NCI-H146 treated with DMSO at 0.1 percent for 48 hours (cell line): ENCODE data around the gene MUC6.

Source experiments
- DNase-seq: peaks from one replicate; lab custom pipeline; 2025; ENCODE audit not compliant: unreplicated experiment; lab: John Stamatoyannopoulos, UW

Gene MUC6

DNA sequence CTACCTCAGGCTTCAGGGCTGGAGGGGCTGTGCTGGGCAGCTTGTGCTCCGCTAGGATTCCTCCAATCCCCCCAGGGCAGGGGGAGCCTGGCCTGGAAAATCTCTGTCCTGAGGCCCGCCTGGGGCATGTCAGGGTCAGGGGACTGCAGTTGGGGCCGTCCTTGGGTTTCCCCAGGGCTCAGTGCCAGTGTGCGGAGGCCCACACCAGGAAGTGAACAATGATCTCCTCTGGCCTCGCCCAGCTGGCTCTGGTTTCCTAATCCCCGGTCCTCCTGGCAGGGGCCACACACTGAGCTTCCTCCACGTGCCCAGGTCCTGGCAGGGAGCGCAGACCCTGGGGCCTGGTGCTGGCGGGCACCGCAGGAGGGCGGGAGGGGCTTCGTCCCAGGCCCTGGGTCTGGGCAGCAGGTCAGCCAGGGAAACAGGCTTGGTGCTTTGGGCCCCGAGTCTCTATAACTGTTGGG, 36.8 kb upstream of the MUC6 start:
- no peak for DNase-seq

DNA sequence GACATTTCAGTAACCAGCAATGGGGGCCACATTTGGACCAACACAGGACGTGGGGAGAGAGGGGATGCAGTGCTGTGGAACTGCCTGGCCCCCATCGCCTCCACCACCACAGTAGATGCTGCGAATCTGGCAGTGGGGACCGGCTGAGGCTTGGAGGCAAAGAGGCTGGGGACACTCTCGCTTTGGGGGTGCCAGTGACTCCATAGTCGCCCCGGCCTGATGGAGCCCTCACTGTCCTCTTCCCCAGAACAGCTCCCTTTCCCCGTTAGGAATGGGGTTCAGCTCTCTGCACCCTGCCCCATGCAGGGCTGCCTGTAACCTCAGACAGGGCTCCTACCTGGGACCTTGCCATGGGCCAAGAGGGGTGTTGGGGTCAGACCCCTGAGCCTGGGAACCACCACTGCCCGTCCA, 36.3 kb upstream of the MUC6 start:
- DNase-seq: no peak

DNA sequence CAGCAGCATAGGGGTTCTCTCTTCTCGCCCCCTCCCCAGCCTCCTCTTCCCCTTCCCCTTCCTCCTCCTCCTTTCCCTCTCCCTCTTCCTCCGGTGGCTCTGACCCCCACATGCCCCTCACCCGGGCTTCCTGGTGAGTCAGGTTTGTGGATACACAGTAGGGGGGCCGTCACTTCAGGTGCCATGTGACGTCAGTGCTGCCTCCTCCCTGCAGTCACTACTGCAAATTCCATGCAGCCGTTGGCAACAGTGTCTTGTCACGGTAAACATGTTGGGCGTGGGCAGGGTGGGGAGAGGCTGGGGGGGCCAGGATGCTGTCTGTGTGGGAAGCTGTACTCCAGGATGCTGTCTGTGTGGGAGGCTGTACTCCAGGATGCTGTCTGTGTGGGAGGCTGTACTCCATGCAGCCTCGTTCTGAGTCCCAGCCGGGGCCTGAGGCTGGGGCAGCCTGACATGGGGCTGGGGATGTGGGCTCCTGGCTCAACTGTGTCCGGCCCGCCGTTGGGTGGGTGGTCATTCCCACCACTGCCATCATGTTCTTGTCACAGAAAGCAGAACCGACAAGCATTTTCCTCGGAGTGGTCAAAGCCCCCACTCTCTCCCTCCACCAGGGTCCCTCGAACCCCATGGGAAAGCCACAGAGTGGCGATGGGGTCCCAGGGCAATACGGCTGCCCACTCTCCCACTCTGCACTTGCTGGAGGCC, 35.8 kb upstream of the MUC6 start:
- DNase-seq: peak; percentile 40

DNA sequence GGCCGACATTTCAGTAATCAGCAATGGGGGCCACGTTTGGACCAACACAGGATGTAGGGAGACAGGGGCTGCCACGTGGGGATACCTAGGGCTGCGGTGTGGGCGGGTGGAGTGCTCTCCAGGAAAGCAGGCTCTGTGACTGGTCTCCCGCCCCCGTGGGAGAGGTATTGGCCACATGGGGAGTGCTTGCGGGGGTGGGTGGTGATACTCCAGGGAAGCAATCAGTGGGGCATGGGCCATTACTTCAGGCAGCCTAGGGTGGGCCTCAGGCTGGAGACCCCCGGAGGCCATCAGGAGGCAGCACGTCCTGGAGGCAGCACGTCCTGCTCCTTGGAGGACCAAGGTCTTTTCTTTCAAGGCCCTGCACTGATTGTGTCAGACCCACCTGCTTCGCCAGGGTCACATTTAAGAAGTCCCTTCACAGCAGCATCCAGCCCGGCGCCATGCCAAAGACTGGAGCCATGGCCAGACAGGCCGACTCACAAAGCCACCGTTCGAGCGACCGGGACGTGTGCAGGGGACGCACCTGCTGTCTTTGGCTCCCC, 35.1 kb upstream of the MUC6 start:
- DNase-seq: no peak

DNA sequence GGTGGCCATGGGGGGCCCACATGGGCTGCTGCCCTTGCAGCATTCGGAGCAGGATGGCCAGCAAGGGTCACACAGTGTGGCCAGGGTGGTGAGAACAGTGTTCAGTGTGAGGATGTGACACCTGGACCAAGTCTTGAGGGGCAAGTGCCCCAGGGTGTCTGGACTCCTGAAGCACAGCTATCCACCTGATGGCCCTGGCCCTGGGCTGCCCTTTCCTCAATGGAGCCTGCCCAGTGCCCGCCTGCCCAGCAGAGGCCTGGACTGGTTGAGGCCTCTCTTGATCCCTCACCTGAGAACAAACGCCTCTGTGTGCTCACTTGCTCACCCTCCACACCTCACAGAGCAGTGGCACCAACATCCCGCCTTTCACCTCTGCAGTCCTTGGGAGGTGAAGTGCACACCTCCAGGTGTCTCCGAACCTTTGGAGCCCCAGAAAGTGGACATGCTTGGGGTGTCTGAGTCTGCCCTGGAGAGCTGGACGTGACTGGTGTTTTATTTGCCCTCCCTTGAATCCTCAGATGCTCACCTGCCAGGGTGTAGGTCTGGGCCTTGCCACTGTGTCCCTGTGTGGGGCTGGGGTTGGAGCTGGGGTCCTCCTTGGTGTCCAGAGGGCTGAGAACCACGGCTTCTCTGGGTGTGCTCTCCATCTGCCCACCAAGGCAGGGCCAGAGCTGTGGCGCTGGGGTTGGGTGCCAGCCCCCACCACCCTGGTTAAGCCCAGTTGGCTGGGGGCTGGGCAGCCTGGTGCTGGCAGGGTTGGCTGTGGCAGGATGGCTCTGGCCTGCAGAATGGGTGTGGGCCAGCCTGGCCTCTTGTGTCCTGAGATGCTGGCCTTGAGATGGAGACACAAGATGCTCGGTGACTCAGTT, 34.3 kb upstream of the MUC6 start:
- no peak for DNase-seq

DNA sequence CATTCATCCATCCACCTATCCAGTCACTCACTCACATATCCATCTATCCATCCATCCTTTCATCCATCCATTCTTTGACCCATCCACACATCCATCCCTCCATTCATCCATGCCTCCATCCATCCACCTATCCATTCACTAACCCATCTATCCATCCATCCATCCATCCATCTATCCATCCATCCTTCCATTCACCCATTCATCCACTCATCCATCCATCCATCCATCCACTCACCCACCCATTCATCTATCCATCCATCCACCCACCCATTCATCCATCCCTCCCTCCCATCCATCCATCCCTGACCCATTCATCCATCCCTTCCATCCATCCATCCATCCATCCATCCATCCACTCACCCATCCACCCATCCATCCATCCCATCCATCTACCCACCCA, 33.2 kb upstream of the MUC6 start:
- no peak for DNase-seq

DNA sequence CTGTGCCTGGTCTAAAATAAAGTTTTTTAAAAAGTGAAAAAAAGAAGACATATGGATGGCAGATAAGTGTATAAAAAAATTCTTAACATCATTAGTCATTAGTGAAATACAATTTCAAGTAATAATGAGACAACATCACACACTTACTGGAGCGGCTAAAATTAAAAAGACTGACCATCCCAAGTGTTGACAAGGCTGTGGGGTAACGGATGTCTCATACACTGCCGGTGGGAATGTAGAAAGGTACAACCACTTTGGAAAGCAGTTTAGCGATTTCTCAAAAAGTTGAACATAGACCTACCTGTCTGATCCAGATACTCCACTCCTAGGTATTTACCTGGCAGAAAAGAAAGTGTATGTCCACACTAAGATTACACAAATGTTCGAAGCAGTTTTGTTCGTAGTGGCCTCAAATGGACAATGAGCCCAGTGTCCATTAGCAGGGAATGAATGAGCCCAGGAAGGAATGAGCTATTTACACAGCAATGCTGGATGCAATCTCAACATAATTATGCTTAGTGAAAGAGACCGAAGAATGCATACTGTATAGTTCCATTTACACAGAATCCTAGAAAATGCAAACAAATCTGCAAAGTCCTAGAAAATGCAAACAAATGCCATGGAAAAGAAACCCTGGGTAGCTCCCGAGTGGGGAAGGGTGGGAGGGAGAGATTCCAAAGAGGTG, 31.4 kb upstream of the MUC6 start:
- no peak for DNase-seq

DNA sequence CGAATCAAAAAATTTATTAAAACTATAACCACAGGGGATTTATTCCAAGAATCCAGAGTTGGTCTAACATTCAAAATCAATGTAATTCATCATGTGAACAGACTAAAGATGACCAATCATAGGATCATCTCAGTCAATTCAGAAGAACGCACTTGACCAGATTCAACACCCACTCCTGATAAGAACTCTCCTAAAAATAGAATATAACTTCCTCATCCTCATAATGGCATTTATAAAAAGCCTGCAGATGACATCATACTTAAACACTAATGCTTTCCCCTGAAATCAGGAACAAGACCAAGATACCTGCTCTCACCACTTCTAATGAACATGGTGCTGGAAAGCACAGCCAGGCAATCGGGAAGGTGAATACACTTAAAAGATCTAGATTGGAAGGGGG, 27.6 kb upstream of the MUC6 start:
- no peak for DNase-seq

DNA sequence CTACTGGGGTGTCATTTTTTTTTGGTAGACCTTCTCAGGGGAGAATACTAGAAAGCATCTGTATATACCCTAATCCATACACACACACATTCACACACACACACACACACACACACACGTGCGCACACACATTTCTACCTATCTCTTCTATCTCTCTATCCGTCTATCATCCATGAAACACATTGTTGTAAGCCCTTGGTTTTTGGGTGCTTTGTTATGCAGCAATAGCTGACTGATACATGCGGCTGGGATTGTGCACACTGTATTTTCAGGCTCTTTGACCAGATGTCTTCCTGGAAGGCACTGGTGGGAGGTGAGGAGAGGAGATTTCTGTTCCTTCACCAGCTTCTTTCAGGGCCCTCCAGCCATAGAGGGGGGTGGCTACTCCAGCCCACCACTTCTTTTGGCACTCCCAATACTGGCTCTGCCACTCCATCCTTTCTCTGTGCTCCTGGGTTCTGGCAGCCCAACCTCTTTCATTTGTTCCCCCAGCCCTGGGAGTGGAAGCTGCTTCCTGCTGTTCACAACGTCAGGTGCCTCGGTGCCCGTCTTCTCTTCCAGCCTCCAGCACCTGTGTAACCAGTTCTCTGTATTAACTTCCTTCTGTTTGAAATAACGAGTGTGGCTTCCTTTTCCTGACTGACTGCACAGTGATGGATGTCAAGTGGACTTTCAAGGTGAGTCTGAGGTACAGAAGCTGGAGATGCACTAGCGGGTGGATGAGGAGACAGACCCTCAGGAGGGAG, 25.7 kb upstream of the MUC6 start:
- no peak for DNase-seq

DNA sequence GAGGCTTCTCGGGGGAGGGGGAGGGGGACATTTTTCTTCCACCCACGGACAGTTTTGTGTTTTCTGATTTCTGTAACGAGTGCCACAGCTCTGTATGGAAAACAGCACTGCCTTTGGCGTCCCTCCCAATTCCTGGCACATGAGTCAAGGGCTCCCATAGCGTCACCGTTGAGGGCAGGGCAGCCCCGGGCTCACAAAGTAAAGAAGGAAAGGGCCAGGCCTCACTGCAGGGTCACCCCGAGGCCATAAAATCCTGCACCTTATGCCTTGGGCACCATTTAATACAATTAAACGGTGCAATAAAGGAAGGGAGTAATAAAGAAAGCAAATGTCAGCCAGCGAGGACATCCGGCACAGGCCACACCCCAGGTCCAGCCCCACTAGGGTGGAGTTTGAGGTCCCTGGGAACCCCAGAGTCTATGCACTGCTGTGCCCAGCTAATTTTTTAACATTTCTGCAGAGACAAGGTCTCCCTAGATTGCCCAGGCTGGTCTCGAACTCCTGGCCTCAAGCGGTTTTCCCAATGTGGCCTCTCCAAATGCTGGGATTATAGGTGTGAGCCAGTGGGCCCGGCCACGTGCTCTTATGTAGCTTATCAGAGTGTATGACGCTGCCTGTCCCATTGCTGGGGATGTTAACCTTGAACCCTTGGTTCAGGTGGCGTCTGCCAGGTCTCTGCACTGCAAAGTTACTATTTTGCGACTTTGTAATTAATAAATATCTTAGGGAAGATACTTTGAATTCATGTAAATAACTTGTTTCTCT, 24.5 kb upstream of the MUC6 start:
- DNase-seq: no peak

DNA sequence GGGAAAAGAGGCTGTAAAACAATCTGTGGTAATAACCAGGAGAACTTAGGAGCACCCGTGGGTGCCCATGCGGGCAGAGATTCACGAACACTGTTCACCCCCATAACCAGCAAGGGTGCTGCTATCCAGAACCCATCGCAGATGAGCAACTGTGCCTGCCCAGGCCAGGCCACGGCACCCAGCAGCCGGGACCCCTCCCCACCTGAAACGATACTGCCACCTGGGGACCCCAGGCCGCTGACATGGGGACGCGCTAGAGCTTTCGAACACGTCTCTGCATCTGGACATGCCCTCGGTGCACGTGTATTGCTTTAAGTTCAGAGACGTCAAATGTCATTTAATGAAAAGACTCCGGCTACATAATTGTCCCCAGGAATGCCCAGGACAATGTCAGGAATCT, 23.9 kb upstream of the MUC6 start:
- no peak for DNase-seq

DNA sequence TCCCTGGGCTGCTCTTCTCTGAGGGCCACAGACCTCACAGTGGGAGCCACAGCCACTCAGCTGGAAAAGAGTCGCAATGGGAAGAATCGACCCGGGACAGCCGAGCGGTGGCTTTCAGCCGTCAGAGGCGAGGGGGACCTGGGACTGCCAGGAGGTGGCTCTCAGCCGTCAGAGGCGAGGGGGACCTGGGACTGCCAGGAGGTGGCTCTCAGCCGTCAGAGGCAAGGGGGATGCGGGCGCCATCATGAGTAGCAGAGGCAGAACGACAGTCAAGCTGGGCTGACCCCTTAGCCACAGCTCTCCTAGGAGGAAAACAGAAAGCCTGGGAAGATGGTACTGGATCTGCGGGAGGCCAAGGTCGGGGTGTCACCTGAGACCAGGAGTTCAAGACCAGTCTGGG, 23.2 kb upstream of the MUC6 start:
- DNase-seq: no peak

DNA sequence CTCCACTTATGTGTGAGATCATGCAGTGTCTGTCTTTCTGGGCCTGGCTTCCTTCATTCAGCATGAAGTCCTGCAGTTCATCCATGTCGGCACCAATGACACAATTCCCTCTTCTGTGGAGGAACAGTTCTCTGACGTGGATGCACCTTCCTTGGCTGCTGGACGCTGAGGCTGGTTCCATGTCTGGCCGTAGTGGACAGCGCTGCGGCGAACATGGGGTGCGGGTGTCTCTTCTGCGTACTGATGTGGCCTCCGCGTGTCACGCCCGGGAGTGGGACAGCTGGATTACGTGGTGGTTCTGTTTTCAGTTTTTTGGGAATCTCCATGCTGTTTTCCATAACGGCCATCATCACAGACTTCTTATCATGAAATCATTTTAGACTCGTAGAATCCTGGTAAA, 21.3 kb upstream of the MUC6 start:
- no peak for DNase-seq

DNA sequence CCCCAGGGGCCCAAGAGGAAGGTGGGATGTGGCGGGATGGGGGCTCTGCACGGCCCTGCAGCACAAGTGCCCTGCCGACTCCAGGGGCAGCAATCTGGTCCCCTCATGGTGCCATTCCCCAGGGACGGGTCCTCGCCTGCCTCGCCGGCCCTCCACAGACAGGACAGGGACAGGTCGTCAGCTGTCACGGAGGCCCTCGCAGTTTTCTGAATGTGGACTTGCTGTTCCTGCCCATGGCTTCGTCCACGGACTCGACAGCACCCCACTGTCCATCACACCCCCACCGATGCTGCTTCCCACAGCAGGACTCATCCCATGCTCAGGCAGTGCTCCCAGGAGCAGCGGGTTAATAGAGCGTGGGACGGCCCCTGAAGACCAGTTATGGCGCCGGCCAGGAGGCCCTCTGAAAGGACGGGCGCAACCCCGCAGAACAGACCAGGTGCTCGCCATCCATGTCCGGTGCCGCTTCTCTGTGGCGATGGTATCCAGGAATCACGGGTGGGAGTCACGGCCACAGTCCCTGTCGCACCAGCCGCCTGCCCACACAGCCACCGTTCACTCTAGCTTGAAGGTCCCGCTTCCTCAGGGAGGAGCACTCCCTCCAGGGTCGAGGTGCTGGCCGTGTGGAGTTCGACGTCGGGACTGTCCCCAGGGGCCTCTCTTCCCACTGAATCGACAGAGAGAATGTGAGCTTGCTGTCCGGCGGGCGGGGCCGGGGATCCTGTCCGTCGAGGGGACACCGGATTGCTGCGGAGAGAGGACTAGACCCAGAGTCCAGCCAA, 19.7 kb upstream of the MUC6 start:
- no peak for DNase-seq

DNA sequence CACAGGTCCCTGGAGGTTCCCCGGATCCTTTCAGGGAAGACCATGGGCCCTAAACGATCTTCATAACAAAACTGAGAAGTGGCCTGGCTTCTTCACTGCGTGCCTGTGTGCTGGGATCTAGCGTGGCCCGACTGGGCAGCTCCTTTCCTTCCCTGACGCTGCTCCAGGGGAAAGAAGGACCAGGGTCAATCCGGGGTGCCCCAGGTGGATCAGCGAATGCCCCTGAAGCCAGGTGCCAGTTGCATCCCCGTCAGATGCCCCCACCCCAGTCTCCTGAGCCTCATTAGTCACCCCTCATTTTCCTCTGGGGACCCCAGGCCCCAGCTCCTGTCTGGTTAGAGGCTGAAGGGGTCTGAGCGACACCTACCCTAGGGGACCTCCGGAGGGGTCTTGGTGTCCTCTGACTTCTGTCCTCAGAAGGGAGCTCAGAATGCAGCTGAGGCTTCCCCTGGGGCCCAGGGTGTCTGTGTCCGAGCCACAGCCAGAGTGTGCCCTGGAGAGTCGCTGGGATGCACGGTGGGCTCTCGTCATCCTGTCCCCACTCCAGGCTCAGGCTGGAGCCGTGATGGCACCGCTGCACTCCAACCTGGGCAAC, 18.7 kb upstream of the MUC6 start:
- no peak for DNase-seq

DNA sequence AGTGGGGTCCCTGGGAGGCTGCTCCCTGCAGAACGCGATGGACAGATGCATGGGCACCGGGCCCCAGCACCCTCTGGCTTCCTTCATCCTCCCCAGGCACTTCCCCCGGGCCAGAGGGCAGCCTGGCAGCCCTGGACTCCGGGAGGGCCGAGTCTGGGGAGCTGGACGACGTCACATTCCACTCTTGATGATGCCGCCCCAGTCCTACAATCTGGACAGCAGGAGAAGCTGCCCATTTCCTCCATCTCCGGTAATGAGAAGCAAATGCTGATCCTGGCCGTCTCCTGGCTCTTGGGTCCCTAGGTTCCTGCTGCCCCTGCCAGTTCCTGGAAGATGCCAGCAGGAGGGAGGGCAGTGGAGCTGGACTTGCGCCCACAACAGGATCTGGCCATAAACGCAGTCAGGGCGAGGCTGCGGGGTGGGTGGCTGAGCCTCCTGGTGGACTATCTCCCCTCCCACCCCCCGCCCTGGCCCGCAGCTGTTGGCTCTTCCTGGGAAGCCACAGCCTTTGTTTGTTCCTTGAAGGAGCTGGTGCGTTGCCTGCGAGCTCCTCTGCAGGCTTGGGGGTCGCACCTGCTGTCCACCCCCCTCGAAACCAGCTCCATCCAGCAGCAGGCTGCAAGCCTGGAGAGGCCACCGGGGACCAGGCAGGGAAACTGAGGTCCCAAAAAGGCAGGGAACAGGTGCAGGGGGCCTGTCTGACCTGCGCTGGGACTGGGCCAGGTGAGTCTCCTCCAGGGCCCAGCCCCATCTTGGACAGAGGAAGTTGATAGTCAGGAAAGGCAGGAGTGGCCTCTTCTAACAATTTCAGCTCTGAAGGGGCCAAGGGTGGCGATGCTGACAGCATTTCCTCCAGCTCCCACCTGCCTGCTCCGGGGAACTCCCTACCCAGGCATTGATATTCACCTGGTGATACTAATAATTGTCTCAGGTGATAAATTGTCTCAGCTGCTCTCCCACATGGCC, 17.9 kb upstream of the MUC6 start:
- DNase-seq: peak; percentile 25

DNA sequence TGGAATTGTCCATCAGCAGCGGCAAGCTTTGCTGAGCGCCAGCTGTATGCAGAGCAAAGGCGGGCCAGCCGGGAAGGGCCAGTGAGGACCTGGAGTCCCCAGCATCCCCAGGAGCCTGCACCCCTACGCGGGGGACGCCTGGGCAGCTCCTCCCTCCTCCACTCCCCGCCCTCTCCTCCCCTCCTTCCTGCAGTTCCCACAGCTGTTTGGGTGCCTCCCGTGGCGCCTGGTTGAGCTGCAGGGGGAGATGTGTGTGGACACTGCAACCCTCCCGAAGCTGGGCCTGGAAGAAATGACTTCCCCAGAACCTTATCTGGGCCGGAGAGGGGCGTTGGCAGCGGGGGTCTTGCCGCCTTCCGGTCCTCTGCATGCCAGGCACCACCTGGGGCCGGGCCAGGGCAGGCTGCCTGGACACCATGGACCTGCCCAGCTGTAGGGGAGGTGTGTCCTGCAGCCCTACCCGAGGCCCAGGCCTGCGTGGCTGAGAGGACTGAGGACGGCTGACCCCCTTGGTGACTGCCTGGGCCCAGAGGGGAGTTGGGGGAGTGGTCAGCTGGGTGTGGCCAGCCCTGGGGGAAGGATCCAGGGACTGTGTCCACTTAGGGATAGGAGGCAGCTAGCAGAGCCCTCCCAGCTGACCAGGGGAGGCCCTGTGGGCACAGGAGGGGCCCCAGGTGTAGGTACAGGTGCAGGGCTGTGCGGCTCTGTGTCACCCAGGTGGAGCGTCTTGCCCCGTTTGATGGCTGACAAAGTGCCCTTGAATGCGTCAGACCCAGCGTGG, 16.8 kb upstream of the MUC6 start:
- no peak for DNase-seq
